Tibial artery (tissue), 4 donors: Measurements from ENCODE around the gene EIF3D.

Experiments used
- DNase-seq, 2 donors: peaks; one replicate each; pipeline ENCODE4 v3.0.0-alpha.2; 2019
- H3K27ac ChIP-seq, 2 donors: fragments of 200-600 bp; sonication (generic) in 1 of 2; 1 replicate in 1 of 2; 2 replicates in 1 of 2; pipeline ENCODE4 v1.5.1; 2018 to 2019; ENCODE audit warnings: mild to moderate bottlenecking in 1 of 2
- H3K27me3 ChIP-seq, 2 donors: fragments of 200-600 bp; sonication (generic) in 1 of 2; one replicate each; pipeline versions ENCODE4 v1.5.1 to v1.6.0; 2016 to 2019
- H3K36me3 ChIP-seq, 3 donors: fragments of 200-600 bp; sonication (generic) in 2 of 3; one replicate each; pipeline ENCODE4 v1.5.1; 2016 to 2019; ENCODE audit warnings: mild to moderate bottlenecking in 2 of 3
- H3K4me1 ChIP-seq, 4 donors: fragments of 200-600 bp; sonication (generic) in 2 of 4; 1 replicate in 3 of 4; 2 replicates in 1 of 4; pipeline ENCODE4 v1.5.1; 2016 to 2019
- H3K4me3 ChIP-seq, 2 donors: fragments of 200-600 bp; sonication (generic) in 1 of 2; 1 replicate in 1 of 2; 2 replicates in 1 of 2; pipeline ENCODE4 v1.5.1; 2018 to 2019; ENCODE audit warnings: mild to moderate bottlenecking in 2 of 2
- H3K9me3 ChIP-seq, 3 donors: fragments of 200-600 bp; sonication (generic) in 1 of 3; one replicate each; pipeline ENCODE4 v1.5.1; 2016 to 2019
- CTCF ChIP-seq, 2 experiments: fragments of 200-600 bp in 1 of 2; fragments of 450-650 bp in 1 of 2; IDR thresholded peaks; one replicate each; pipeline ENCODE4 v1.5.1; 2017 to 2019; ENCODE audit warnings: antibody characterized with exemption in 2 of 2, mild to moderate bottlenecking in 1 of 2, moderate library complexity in 1 of 2
- intact Hi-C: fragments of 100-400 bp; cut with DNase I; formaldehyde crosslinking; loops from one replicate; pipeline ENCODE4 v1.15.0; 2023; ENCODE audit warnings: low total_unique reads

The EIF3D gene

GRCh38 chr22:36561291-36561811, 32.4 kb upstream of the EIF3D start:
- H3K27me3 ChIP-seq = peaks cover 0 to 40% of the 10 kb centered on the region in 2 donors
- no peaks in the 10 kb centered on the region for H3K4me1 ChIP-seq
- intact Hi-C loops = no loop called here
- TF ChIP-seq CTCF (IDR thresholded peaks at IDR 0.05) = no peak
- H3K27ac ChIP-seq = no peak overlapping the region
- DNase-seq = no peak
- no peak overlapping the region for H3K4me3 ChIP-seq
- no peaks in the 10 kb centered on the region for H3K9me3 ChIP-seq
- H3K36me3 ChIP-seq = no peaks in the 10 kb centered on the region

GRCh38 chr22:36560001-36560400, 31.0 kb upstream of the EIF3D start:
- no peaks in the 10 kb centered on the region for H3K9me3 ChIP-seq
- H3K27ac ChIP-seq = no peak overlapping the region
- H3K4me3 ChIP-seq = no peak overlapping the region
- no peak for TF ChIP-seq CTCF (IDR thresholded peaks at IDR 0.05)
- H3K36me3 ChIP-seq = no peaks in the 10 kb centered on the region
- H3K4me1 ChIP-seq = no peaks in the 10 kb centered on the region
- intact Hi-C loops = no loop called here
- peaks cover 0 to 45% of the 10 kb centered on the region in 2 donors for H3K27me3 ChIP-seq
- no peak for DNase-seq

- Histone ChIP-seq H3K27ac (no peak overlapping the region), H3K36me3 (no peaks in the 10 kb centered on the region), H3K4me1 (no peaks in the 10 kb centered on the region), H3K9me3 (no peaks in the 10 kb centered on the region), H3K4me3 (no peak overlapping the region), H3K27me3 (peaks cover 0 to 72% of the 10 kb centered on the region in 2 donors)
- DNase-seq = no peak
- intact Hi-C loops = no loop called here
- TF ChIP-seq CTCF (IDR thresholded peaks at IDR 0.05) = no peak
Measured at GRCh38 chr22:36554098-36554497, 25.1 kb upstream of the EIF3D start.

- Histone ChIP-seq H3K4me1 (no peaks in the 10 kb centered on the region), H3K27ac (no peak overlapping the region), H3K9me3 (no peaks in the 10 kb centered on the region), H3K36me3 (no peaks in the 10 kb centered on the region), H3K4me3 (no peak overlapping the region), H3K27me3 (peaks cover 0 to 83% of the 10 kb centered on the region in 2 donors)
- no peak for DNase-seq
- TF ChIP-seq CTCF (IDR thresholded peaks at IDR 0.05) = no peak
- intact Hi-C loops = no loop called here
Measured at GRCh38 chr22:36552289-36552688, 23.3 kb upstream of the EIF3D start.

GRCh38 chr22:36550701-36551495, 21.9 kb upstream of the EIF3D start:
- no peaks in the 10 kb centered on the region for H3K36me3 ChIP-seq
- no peak for DNase-seq
- no peaks in the 10 kb centered on the region for H3K9me3 ChIP-seq
- TF ChIP-seq CTCF (IDR thresholded peaks at IDR 0.05) = no peak
- intact Hi-C loops = no loop called here
- H3K27me3 ChIP-seq = peaks cover 0 to 84% of the 10 kb centered on the region in 2 donors
- H3K4me1 ChIP-seq = no peaks in the 10 kb centered on the region
- H3K27ac ChIP-seq = no peak overlapping the region
- H3K4me3 ChIP-seq = no peak overlapping the region
